ENCODE results near the gene ABCC1. TPM values are rescaled to one million over a fixed set of nuclear protein-coding genes. Genes with fewer than 3 reads are reported as not detected.

ABCC1 gene
- total RNA-seq, 2 experiments from 2014 or later, result 42.9 to 44.8 TPM

- Histone ChIP-seq H3K4me3 (ENCODE audit: low read length) (no peak overlapping the region), H3K36me3 (ENCODE audit: insufficient read depth, low read length) (peaks cover 20% of the 10 kb centered on the region), H3K27me3 (ENCODE audit: control insufficient read depth in 1 of 2, insufficient read depth in 2 of 2, low read length in 2 of 2) (no peaks in the 10 kb centered on the region), H3K27ac (ENCODE audit: low read depth in 1 of 2, low read length in 2 of 2) (no peak overlapping the region), H3K9me3 (ENCODE audit: control insufficient read depth in 1 of 2, insufficient read depth in 1 of 2, low read length in 2 of 2) (peaks cover 7 to 9% of the 10 kb centered on the region in 2 experiments), H3K4me1 (ENCODE audit: insufficient read depth, low read length) (peaks cover 15% of the 10 kb centered on the region)
- Mint-ChIP-seq H3K27ac (no peak overlapping the region), H3K4me1 (ENCODE audit: low read depth) (peaks cover 50% of the 10 kb centered on the region), H3K36me3 (ENCODE audit: low read depth) (peaks cover 58% of the 10 kb centered on the region), H3K4me3 (no peak overlapping the region), H3K9me3 (peaks cover 3% of the 10 kb centered on the region), H3K27me3 (no peaks in the 10 kb centered on the region)
- ATAC-seq (ENCODE audit: poor library complexity) (no peak), DNase-seq (no peak)
- intact Hi-C loops (cut with DNase I, micrococcal nuclease), result no loop called here
- CTCF ChIA-PET, result no interaction called here
- TF ChIP-seq CTCF (IDR thresholded peaks at IDR 0.05), result no peak
- POLR2A ChIA-PET, result no interaction called here
These were observed 21.5 kb downstream of the ABCC1 start for GRCh38 chr16:15970743-15971439.

GRCh38 chr16:15971440-15971815 is 22.0 kb downstream of the ABCC1 start:
- peaks cover 64% of the 10 kb centered on the region for H3K36me3 Mint-ChIP-seq (ENCODE audit: low read depth)
- no peak overlapping the region for H3K4me3 Mint-ChIP-seq
- Histone ChIP-seq H3K27me3 (ENCODE audit: control insufficient read depth in 1 of 2, insufficient read depth in 2 of 2, low read length in 2 of 2) (no peaks in the 10 kb centered on the region), H3K9me3 (ENCODE audit: control insufficient read depth in 1 of 2, insufficient read depth in 1 of 2, low read length in 2 of 2) (peaks cover 7 to 9% of the 10 kb centered on the region in 2 experiments), H3K4me1 (ENCODE audit: insufficient read depth, low read length) (peaks cover 13% of the 10 kb centered on the region), H3K36me3 (ENCODE audit: insufficient read depth, low read length) (peaks cover 20% of the 10 kb centered on the region), H3K27ac (ENCODE audit: low read depth in 1 of 2, low read length in 2 of 2) (no peak overlapping the region), H3K4me3 (ENCODE audit: low read length) (no peak overlapping the region)
- peaks cover 55% of the 10 kb centered on the region for H3K4me1 Mint-ChIP-seq (ENCODE audit: low read depth)
- peaks cover 3% of the 10 kb centered on the region for H3K9me3 Mint-ChIP-seq
- CTCF ChIA-PET, result no interaction called here
- ATAC-seq (ENCODE audit: poor library complexity), result no peak
- POLR2A ChIA-PET, result no interaction called here
- no peak for DNase-seq
- intact Hi-C loops (cut with DNase I, micrococcal nuclease), result no loop called here
- H3K27ac Mint-ChIP-seq, result no peak overlapping the region
- no peak for TF ChIP-seq CTCF (IDR thresholded peaks at IDR 0.05)
- no peaks in the 10 kb centered on the region for H3K27me3 Mint-ChIP-seq

- Histone ChIP-seq H3K27me3 (ENCODE audit: control insufficient read depth in 1 of 2, insufficient read depth in 2 of 2, low read length in 2 of 2) (no peaks in the 10 kb centered on the region), H3K4me1 (ENCODE audit: insufficient read depth, low read length) (peaks cover 11% of the 10 kb centered on the region), H3K36me3 (ENCODE audit: insufficient read depth, low read length) (peaks cover 20% of the 10 kb centered on the region), H3K27ac (ENCODE audit: low read depth in 1 of 2, low read length in 2 of 2) (no peak overlapping the region), H3K4me3 (ENCODE audit: low read length) (no peak overlapping the region), H3K9me3 (ENCODE audit: control insufficient read depth in 1 of 2, insufficient read depth in 1 of 2, low read length in 2 of 2) (peaks cover 7 to 9% of the 10 kb centered on the region in 2 experiments)
- DNase-seq (no peak), ATAC-seq (ENCODE audit: poor library complexity) (no peak)
- no peak overlapping the region for H3K4me3 Mint-ChIP-seq
- no peak overlapping the region for H3K27ac Mint-ChIP-seq
- peaks cover 3% of the 10 kb centered on the region for H3K9me3 Mint-ChIP-seq
- intact Hi-C loops (cut with DNase I, micrococcal nuclease), result no loop called here
- POLR2A ChIA-PET, result interaction anchor here (0.8 kb wide), 1 partner anchor 12 kb away, joined by 3 read pairs; no protein-coding TSS in a partner anchor
- H3K27me3 Mint-ChIP-seq, result no peaks in the 10 kb centered on the region
- TF ChIP-seq CTCF (IDR thresholded peaks at IDR 0.05), result no peak
- peaks cover 66% of the 10 kb centered on the region for H3K36me3 Mint-ChIP-seq (ENCODE audit: low read depth)
- H3K4me1 Mint-ChIP-seq (ENCODE audit: low read depth), result peaks cover 52% of the 10 kb centered on the region
- CTCF ChIA-PET, result no interaction called here
These were observed 22.8 kb downstream of the ABCC1 start for GRCh38 chr16:15972046-15972868.

All from CD4-positive, alpha-beta T cell (primary cell).